NCI-H2227 (cell line): Measurements from ENCODE around the gene FAM13A.
A peak's percentile ranks its signal among the peaks of the same experiment; 100 is the strongest.

Experiments used
- DNase-seq: peaks from one replicate; lab custom pipeline; 2025; ENCODE audit not compliant: unreplicated experiment; lab: John Stamatoyannopoulos, UW

FAM13A gene

GRCh38 chr4:88792821-88793220, 264.2 kb downstream of the FAM13A start:
- no peak for DNase-seq

- DNase-seq, result peak; percentile 5
Measured at GRCh38 chr4:88792268-88792781, 264.7 kb downstream of the FAM13A start.

- DNase-seq, result no peak
Measured at GRCh38 chr4:88791274-88791673, 265.7 kb downstream of the FAM13A start.

- DNase-seq, result no peak
Measured at GRCh38 chr4:88788895-88789294, 268.1 kb downstream of the FAM13A start.

GRCh38 chr4:88788424-88788823, 268.6 kb downstream of the FAM13A start:
- DNase-seq, result no peak

- no peak for DNase-seq
Measured at GRCh38 chr4:88786011-88786410, 271.0 kb downstream of the FAM13A start.

- no peak for DNase-seq
Measured at GRCh38 chr4:88780389-88780788, 276.6 kb downstream of the FAM13A start.

GRCh38 chr4:88779431-88779830, 277.6 kb downstream of the FAM13A start:
- DNase-seq, result no peak

- DNase-seq, result no peak
Measured at GRCh38 chr4:88775529-88775928, 281.5 kb downstream of the FAM13A start.

- DNase-seq, result no peak
Measured at GRCh38 chr4:88775026-88775425, 282.0 kb downstream of the FAM13A start.

- no peak for DNase-seq
Measured at GRCh38 chr4:88771883-88772450, 285.0 kb downstream of the FAM13A start.

- no peak for DNase-seq
Measured at GRCh38 chr4:88765729-88766128, 291.3 kb downstream of the FAM13A start.

- no peak for DNase-seq
Measured at GRCh38 chr4:88763075-88763474, 293.9 kb downstream of the FAM13A start.

- DNase-seq, result no peak
Measured at GRCh38 chr4:88761861-88762523, 295.0 kb downstream of the FAM13A start.

- DNase-seq, result no peak
Measured at GRCh38 chr4:88761342-88761741, 295.6 kb downstream of the FAM13A start.

GRCh38 chr4:88759895-88760290, 297.1 kb downstream of the FAM13A start:
- DNase-seq, result no peak

GRCh38 chr4:88759039-88759894, 297.7 kb downstream of the FAM13A start:
- DNase-seq, result peak; percentile 22

GRCh38 chr4:88758264-88758663, 298.7 kb downstream of the FAM13A start:
- DNase-seq, result no peak

- DNase-seq, result peak; percentile 1
Measured at GRCh38 chr4:88757776-88758175, 299.2 kb downstream of the FAM13A start.

GRCh38 chr4:88757067-88757466, 299.9 kb downstream of the FAM13A start:
- no peak for DNase-seq

GRCh38 chr4:88756149-88756548, 300.8 kb downstream of the FAM13A start:
- DNase-seq, result no peak

- no peak for DNase-seq
Measured at GRCh38 chr4:88755454-88755853, 301.5 kb downstream of the FAM13A start.
